Measurements from ENCODE around the gene SLC34A1.
"Not testable (repeated sequence)": the region's sequence is repeated elsewhere in the genome, so short reads cannot be mapped to it uniquely, and the experiment has no call there.

The SLC34A1 gene

GRCh38 chr5:177414481-177414880, 30.2 kb downstream of the SLC34A1 start:
- FAIRE-seq, result no peak

DNA sequence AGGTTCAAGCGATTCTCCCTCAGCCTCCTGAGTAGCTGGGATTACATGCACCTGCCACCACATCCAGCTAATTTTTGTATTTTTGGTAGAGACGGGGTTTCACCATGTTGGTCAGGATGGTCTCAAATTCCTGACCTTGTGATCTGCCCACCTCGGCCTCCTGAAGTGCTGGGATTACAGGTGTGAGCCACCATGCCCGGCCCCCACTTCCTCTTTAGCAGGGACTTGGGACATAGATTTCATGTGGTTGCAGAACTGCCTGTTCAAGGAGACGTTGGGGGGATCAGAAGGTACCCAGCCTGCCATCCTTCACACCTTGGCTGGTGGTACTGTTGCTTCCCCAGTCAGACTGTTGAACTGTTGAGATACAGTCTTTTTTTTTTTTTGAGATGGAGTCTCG, 32.8 kb downstream of the SLC34A1 start:
- FAIRE-seq, result not testable (repeated sequence)

DNA sequence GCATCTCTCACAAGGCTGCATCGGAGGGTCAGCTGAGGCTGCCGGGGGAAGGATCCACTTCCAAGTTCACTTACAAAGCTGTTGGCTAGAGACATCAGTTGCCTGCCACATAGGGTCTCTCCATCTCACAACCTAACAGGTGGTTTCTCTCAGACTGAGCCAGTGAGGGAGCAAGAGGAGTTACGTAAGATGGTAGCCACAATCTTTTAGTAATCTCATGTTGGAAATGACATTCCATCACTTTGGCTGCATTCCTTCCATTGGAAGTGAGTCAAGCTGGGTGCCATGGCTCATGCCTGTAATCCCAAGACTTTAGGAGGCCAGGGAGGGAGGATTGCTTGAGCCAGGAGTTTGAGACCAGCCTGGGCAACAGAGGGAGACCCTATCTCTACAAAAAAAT, 34.8 kb downstream of the SLC34A1 start:
- no peak for FAIRE-seq

DNA sequence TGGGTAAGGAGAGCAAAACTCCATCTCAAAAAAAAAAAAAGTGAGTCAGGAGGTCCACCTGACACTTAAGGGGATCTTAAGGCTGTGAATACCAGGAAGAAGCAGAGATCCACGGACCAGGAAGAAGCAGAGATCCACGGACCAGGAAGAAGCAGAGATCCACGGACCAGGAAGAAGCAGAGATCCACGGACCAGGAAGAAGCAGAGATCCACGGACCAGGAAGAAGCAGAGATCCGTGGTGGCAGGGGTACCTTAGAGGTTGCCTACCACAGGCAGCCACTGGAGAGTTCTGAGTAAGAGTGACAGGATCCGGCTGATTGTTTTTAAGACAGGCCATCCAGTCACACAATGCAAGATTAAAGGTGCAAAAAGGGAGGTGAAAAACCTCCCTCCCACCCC, 36.2 kb downstream of the SLC34A1 start:
- not testable (repeated sequence) for FAIRE-seq

DNA sequence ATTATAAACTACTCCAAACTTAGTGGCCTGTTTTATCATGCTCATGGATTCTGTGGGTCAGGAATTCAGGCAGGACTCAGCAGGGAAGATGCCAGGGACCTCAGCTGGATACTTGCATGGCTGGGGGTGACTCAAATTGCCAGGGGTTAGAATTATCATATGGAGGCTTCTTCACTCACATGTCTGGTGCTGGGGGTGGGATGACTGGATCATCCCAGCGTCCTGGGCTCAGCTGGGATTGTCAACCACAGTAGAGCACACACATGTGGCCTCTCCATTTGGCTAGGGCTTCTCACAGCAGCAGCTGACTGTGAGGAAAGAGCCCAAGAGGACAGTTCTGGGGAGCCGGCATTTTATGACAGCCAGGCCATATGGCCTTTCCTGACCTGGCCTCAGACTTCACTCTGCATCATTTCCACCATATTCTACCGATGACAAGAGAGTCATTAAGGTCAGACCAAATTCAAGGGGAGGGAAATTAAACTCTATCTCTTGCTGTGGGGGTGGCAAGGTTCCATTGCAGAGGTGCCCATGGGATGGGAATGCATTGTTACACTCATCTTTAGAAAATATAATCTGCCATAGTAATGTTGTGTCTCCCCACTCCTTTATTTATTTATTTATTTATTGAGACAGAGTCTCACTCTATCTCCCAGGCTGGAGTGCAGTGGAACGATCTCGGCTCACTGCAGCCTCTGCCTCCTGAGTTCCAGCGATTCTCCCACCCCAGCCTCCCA, 37.0 kb downstream of the SLC34A1 start:
- FAIRE-seq, result no peak

DNA sequence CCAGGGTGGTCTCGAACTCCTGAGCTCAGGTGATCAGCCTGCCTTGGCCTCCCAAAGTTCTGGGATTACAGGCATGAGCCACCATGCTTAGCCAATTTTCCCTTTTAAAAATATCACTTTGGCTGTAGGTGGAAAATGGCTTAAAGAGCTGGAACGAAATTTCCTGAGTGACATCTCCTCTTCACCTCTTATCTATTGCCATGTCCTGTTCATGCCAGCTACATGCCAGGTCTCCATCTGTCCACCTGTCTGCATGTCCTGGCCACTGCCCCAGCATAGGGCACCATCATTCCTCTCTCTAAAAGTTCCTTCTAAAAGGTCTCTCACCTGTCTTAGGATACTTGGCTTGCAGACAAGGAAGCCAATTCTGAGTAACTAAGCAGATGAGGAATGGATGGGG, 39.4 kb downstream of the SLC34A1 start:
- FAIRE-seq, result no peak

DNA sequence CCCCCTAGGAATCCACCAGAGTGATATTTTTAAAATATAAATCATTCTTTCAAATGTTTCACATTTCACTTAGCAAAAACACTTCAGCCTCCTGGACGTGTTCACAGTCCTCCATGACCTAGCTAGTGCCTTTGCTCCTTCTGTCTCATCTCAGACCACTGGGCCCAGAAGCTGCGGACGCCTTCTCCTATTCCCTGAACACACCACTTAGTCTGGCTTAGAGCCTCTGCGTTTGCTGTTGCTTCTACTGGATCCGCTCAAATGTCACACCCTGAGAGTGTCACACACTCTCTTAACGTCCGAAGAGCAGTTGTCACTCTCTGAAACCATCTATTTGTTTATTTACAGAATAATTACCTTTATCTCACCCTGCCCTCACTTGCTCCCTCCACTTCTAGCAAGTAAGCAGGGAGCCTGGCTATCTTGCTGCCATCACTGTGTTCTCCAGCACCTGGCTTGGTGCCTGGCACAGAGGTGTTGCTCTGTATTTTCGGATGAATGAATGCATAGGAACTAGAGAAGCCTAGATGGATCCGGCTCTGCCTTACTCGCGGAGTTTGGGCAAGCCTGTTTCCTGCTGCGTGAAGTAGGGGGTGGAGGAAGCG, 41.1 kb downstream of the SLC34A1 start:
- FAIRE-seq, result no peak

- peak; percentile 98 for FAIRE-seq
Observed at GRCh38 chr5:177425801-177426565, 41.7 kb downstream of the SLC34A1 start.

GRCh38 chr5:177426566-177427210, 42.5 kb downstream of the SLC34A1 start, which contains the start of gene GRK6:
Gene GRK6 (plus strand): TSS chr5:177426676. CDS start chr5:177426846, 170 bp downstream.
- FAIRE-seq, result no peak

GRCh38 chr5:177427211-177427822, 43.1 kb downstream of the SLC34A1 start:
- FAIRE-seq, result no peak

DNA sequence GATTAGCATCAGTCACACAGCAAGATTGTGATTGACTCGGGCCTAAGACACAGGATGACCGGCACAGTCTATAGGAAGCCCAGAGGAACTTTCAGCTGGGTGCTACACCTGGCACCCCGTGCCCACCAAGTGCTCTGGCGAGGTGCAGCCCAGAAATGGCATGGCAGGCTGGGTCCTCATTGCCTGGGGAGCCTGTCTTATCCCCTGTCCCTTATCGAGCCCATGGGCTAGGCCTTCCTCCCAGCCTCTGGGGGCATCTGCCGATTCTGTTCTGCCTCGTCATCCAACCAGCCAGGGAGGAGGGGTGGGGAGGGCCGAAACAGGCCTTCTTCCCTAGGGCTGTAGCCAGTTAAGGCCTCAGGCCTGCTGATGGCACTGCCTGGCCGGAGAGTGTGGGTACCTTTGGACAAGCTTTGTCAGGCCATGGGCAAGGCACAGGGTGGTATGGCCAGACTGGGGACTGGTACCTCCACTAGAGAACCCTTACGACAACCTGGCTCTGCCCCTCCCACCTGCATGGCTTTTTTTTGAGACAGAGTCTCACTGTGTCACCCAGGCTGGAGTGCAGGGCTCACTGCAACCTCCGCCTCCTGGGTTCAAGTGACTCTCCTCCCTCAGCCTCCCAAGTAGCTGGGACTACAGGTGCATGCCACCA, 43.8 kb downstream of the SLC34A1 start:
- FAIRE-seq, result no peak

DNA sequence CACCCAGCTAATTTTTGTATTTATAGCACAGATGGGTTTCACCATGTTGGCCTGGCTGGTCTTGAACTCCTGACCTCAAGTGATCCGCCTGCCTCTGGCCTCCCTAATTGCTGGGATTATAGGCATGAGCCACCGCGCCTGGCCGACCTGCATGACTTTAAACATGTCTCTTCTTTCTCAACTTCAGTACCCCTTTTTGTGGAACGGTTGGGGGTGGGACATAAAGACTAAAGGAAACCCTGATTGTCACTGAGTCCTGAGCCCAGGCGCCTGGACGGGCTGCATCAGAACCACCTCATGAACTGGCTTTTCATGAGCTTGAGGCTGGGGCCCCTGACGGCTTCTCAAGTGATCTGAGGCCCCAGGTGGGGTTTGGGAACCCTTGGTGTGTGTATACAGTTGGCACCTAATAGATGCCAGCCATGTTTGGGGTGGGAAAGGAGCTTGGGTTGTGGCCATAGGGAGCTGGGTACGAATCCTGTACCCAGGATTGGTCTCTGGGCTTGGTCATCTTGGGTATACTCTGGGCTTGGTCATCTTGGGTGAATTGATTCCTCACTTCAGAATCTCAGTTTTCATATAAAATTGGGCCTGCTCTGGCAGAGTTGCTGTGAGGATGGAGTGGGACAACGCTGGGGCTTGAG, 44.5 kb downstream of the SLC34A1 start:
- FAIRE-seq, result no peak

GRCh38 chr5:177429248-177430040, 45.2 kb downstream of the SLC34A1 start:
- FAIRE-seq, result no peak

- no peak for FAIRE-seq
Observed at GRCh38 chr5:177430140-177430951, 46.1 kb downstream of the SLC34A1 start.

GRCh38 chr5:177430972-177431316, 46.7 kb downstream of the SLC34A1 start:
- FAIRE-seq, result no peak

- no peak for FAIRE-seq
Observed at GRCh38 chr5:177431317-177432142, 47.3 kb downstream of the SLC34A1 start.

DNA sequence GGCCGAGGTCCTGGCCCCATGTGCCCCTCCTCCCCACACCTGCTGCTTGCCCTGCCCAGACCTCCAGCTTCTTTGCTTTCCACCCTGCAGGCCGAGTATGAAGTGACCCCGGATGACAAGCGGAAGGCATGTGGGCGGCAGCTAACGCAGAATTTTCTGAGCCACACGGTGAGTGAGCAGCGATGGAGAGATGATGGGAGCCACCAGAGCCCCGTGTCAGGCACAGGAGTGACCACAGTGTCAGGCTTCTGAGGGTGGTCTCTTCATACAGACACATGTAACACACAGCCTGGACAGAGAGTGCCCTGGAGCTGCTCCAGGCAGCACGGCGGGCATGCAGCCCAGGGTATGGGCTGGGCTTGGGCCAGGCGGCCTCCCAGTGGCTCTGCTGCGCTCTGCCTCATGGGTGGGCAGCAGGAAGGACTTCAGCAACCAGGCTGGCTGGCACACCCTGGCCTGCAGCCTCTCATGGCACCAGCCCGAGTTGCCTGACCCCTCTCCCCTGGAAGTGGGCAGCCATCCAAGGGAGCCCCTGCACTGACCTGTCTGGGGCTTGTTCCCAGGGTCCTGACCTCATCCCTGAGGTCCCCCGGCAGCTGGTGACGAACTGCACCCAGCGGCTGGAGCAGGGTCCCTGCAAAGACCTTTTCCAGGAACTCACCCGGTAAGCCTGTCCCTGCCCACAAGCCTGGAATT, 48.1 kb downstream of the SLC34A1 start:
- no peak for FAIRE-seq
